Measurements from ENCODE around the gene CTDP1. TPM values are rescaled to one million over a fixed set of nuclear protein-coding genes. Genes with fewer than 3 reads are reported as not detected.

Gene CTDP1
- total and polyA plus RNA-seq, 2 experiments from 2014 or later = 23.3 to 30.2 TPM

DNA sequence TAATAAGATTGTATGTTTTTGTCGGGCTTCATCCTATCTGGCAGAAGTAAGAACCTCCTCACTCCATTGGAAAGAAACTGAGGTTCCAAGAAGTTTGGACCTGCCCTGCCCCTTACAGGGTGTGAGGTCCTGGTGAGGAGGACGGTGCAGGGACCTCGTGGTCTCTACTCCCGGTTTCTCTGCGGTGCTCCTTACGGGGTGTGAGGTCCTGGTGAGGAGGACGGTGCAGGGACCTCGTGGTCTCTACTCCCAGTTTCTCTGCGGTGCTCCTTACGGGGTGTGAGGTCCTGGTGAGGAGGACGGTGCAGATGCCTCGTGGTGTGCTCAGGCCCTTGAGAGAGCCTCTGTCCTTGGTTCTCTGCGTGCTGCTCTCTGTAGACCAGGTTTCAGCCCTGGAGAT is 5.2 kb downstream of the CTDP1 start:
- Histone ChIP-seq H3K27ac (no peak overlapping the region), H3K9me3 (ENCODE audit: low read depth) (no peaks in the 10 kb centered on the region), H3K4me1 (ENCODE audit: low read depth) (peaks cover 9% of the 10 kb centered on the region), H3K27me3 (no peaks in the 10 kb centered on the region), H3K36me3 (no peaks in the 10 kb centered on the region), H3K4me3 (no peak overlapping the region)
- TF ChIP-seq, protein P1, sequence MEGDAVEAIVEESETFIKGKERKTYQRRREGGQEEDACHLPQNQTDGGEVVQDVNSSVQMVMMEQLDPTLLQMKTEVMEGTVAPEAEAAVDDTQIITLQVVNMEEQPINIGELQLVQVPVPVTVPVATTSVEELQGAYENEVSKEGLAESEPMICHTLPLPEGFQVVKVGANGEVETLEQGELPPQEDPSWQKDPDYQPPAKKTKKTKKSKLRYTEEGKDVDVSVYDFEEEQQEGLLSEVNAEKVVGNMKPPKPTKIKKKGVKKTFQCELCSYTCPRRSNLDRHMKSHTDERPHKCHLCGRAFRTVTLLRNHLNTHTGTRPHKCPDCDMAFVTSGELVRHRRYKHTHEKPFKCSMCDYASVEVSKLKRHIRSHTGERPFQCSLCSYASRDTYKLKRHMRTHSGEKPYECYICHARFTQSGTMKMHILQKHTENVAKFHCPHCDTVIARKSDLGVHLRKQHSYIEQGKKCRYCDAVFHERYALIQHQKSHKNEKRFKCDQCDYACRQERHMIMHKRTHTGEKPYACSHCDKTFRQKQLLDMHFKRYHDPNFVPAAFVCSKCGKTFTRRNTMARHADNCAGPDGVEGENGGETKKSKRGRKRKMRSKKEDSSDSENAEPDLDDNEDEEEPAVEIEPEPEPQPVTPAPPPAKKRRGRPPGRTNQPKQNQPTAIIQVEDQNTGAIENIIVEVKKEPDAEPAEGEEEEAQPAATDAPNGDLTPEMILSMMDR (IDR thresholded peaks at IDR 0.05; ENCODE audit: low read depth, low read length) = no peak
- peak in 1 of 2 donors; percentile 3 for DNase-seq (ENCODE audit: low read depth in 1 of 2, low spot score in 1 of 2)

DNA sequence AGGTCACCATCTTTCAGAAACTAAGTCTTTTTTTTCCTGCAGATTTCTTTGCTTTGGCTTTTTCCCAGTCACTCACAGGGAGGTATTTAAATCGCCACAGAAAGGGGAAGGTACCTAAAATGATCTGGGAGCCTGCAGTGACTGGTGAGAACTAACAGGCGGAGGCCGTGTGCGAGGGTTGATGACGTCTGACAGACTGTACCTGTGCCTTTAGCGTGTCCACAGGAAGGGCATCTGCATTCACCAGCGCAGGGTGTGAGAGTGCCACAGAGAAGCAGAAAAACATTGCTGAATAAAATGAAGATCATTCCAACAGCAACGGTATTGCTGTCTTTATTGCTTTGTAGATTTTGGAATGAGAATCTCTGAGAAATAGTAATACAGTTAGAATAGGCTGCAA is 5.7 kb downstream of the CTDP1 start:
- H3K27ac ChIP-seq = no peak overlapping the region
- TF ChIP-seq, protein P1 (IDR thresholded peaks at IDR 0.05; ENCODE audit: low read depth, low read length) = no peak
- no peak for DNase-seq (ENCODE audit: low read depth in 1 of 2, low spot score in 1 of 2)

DNA sequence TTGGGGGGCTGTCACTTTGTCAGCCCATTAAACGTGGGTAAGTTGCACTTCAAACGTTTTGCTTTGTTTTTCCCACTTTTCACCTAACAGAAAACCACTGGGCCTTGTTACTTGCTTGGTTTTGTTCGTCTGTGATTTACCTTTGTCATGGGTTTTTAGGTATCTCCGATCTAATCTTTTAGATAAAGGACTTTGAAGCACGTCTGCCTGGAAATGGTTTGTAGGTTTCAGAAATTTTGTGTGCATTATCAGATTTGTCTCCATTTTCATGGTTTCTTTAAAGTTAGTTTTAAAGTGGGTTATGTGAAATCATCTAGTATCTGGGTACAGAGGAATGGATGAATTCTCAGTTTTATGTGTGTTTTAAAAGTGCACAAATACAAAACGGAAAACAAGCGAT is 6.4 kb downstream of the CTDP1 start:
- Histone ChIP-seq H3K27me3 (no peaks in the 10 kb centered on the region), H3K27ac (no peak overlapping the region), H3K4me1 (ENCODE audit: low read depth) (peaks cover 9% of the 10 kb centered on the region), H3K9me3 (ENCODE audit: low read depth) (no peaks in the 10 kb centered on the region), H3K36me3 (no peaks in the 10 kb centered on the region), H3K4me3 (no peak overlapping the region)
- DNase-seq (ENCODE audit: low read depth in 1 of 2, low spot score in 1 of 2) = no peak
- TF ChIP-seq, protein P1 (IDR thresholded peaks at IDR 0.05; ENCODE audit: low read depth, low read length) = no peak

More for the DNA sequence above, 5.7 kb downstream of the CTDP1 start:
- Histone ChIP-seq H3K4me1 (ENCODE audit: low read depth) (peaks cover 9% of the 10 kb centered on the region), H3K4me3 (no peak overlapping the region), H3K36me3 (no peaks in the 10 kb centered on the region), H3K27me3 (no peaks in the 10 kb centered on the region), H3K9me3 (ENCODE audit: low read depth) (no peaks in the 10 kb centered on the region)

DNA sequence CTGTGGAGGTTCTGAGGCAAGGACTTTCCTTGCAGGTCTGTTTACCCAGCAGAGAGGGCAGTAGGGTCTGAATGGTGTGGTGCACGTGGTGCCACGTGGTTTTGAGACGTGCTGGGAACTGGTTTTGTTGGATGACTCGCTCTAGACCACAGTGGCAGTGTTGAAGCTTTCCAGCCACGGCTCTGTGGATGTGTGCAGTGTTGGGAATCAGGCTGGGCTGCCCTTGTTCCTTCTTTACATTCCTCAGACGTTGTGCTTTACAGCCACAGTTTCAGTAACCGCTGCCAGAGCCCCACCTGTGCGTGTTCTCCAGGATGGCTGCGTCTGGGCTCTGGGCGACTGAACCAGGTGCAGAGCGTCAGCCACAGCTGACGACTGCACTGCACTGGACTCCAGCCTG is 8.2 kb downstream of the CTDP1 start:
- no peaks in the 10 kb centered on the region for H3K9me3 ChIP-seq (ENCODE audit: low read depth)
- DNase-seq (ENCODE audit: low read depth in 1 of 2, low spot score in 1 of 2) = peak in 1 of 2 donors; percentile 48

DNA sequence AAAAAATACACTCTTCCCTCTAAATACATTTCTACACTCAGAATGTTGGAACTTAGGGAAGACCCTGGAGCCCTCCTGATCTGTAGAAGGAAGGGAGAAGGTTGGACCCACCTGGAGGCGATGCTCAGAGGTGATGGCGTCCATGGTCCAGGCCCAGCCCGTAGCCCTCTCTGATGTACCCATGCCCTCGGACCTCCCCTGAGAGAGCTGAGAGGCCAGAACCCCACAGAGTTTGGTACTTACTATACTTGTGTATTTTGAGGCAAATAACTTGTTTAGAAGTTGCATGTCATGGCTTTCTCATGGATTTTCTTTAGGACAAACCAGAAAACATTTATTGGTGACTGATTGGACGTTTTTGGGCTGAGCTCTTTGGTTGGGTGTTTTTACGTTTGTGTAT is 10.5 kb downstream of the CTDP1 start:
- Histone ChIP-seq H3K9me3 (ENCODE audit: low read depth) (no peaks in the 10 kb centered on the region), H3K27ac (no peak overlapping the region), H3K4me3 (no peak overlapping the region), H3K4me1 (ENCODE audit: low read depth) (no peaks in the 10 kb centered on the region), H3K36me3 (no peaks in the 10 kb centered on the region), H3K27me3 (no peaks in the 10 kb centered on the region)
- TF ChIP-seq, protein P1 (IDR thresholded peaks at IDR 0.05; ENCODE audit: low read depth, low read length) = no peak
- no peak for DNase-seq (ENCODE audit: low read depth in 1 of 2, low spot score in 1 of 2)

More for the DNA sequence above, 8.2 kb downstream of the CTDP1 start:
- Histone ChIP-seq H3K27me3 (no peaks in the 10 kb centered on the region), H3K4me1 (ENCODE audit: low read depth) (peaks cover 9% of the 10 kb centered on the region), H3K27ac (no peak overlapping the region), H3K36me3 (no peaks in the 10 kb centered on the region), H3K4me3 (no peak overlapping the region)
- TF ChIP-seq, protein P1 (IDR thresholded peaks at IDR 0.05; ENCODE audit: low read depth, low read length) = no peak
